SK-N-SH treated with all-trans-retinoic acid at 6 μM for 48 hours (cell line): ENCODE data around the gene DKK2.

Experiments used
- ARNTL ChIP-seq: fragments of 450-650 bp; formaldehyde crosslinking; IDR thresholded peaks from 2 replicates; pipeline ENCODE4 v1.5.0; 2020; ENCODE audit warnings: low read depth, mild to moderate bottlenecking, moderate library complexity, borderline replicate concordance
- CSRNP3 ChIP-seq: fragments of 250-450 bp; sonication (Bioruptor Pico); IDR thresholded peaks from 2 replicates; pipeline ENCODE4 v1.5.1; 2021; ENCODE audit warnings: mild to moderate bottlenecking, moderate library complexity

GRCh38 chr4:107034996-107035818, 906 bp downstream of the DKK2 start:
- no peak for TF ChIP-seq CSRNP3 (CRISPR knock-in tag)
- TF ChIP-seq ARNTL: no peak
